Activated T-cell treated with anti-CD3 and anti-CD28 coated beads for 24 hours (primary cell): ENCODE measurements around the gene VKORC1L1.
"Not testable (repeated sequence)": the region's sequence is repeated elsewhere in the genome, so short reads cannot be mapped to it uniquely, and the experiment has no call there.

Experiments
- DNase-seq: peaks from one replicate; pipeline ENCODE4 v3.0.0-alpha.2; 2020; ENCODE audit warnings: low read depth

VKORC1L1 gene

GRCh38 chr7:65872776-65873581, at the start of gene VKORC1L1:
TSS of gene VKORC1L1 (plus strand) at chr7:65873074. CDS start at chr7:65873372, 298 bp downstream.
- peak; percentile 95 for DNase-seq

GRCh38 chr7:65827366-65827765, 45.5 kb upstream of the VKORC1L1 start:
- DNase-seq, result no peak

- DNase-seq, result no peak
These were observed 40.6 kb upstream of the VKORC1L1 start for GRCh38 chr7:65832281-65832680.

- DNase-seq, result not testable (repeated sequence)
These were observed 36.2 kb upstream of the VKORC1L1 start for GRCh38 chr7:65836684-65837083.

- DNase-seq, result not testable (repeated sequence)
These were observed 35.3 kb upstream of the VKORC1L1 start for GRCh38 chr7:65837541-65837956.

- no peak for DNase-seq
These were observed 33.0 kb upstream of the VKORC1L1 start for GRCh38 chr7:65839846-65840245.

GRCh38 chr7:65840446-65840845, 32.4 kb upstream of the VKORC1L1 start:
- DNase-seq, result no peak

GRCh38 chr7:65843616-65844015, 29.3 kb upstream of the VKORC1L1 start:
- not testable (repeated sequence) for DNase-seq

GRCh38 chr7:65846008-65846570, 26.8 kb upstream of the VKORC1L1 start:
- no peak for DNase-seq

GRCh38 chr7:65853426-65853825, 19.4 kb upstream of the VKORC1L1 start:
- not testable (repeated sequence) for DNase-seq

- DNase-seq, result not testable (repeated sequence)
These were observed 19.0 kb upstream of the VKORC1L1 start for GRCh38 chr7:65853892-65854291.

- not testable (repeated sequence) for DNase-seq
These were observed 15.5 kb upstream of the VKORC1L1 start for GRCh38 chr7:65857321-65857894.

GRCh38 chr7:65858660-65859059, 14.2 kb upstream of the VKORC1L1 start:
- not testable (repeated sequence) for DNase-seq

GRCh38 chr7:65866244-65866643, 6.6 kb upstream of the VKORC1L1 start:
- DNase-seq, result not testable (repeated sequence)

- DNase-seq, result not testable (repeated sequence)
These were observed 5.2 kb upstream of the VKORC1L1 start for GRCh38 chr7:65867681-65868080.

- DNase-seq, result not testable (repeated sequence)
These were observed 3.6 kb upstream of the VKORC1L1 start for GRCh38 chr7:65869312-65869711.

GRCh38 chr7:65871451-65871850, 1.4 kb upstream of the VKORC1L1 start:
- DNase-seq, result not testable (repeated sequence)

GRCh38 chr7:65873582-65874193, 814 bp downstream of the VKORC1L1 start:
- DNase-seq, result not testable (repeated sequence)

- DNase-seq, result not testable (repeated sequence)
These were observed 2.8 kb downstream of the VKORC1L1 start for GRCh38 chr7:65875715-65876114.

GRCh38 chr7:65879292-65880153, 6.6 kb downstream of the VKORC1L1 start:
- DNase-seq, result not testable (repeated sequence)

GRCh38 chr7:65880242-65880641, 7.4 kb downstream of the VKORC1L1 start:
- DNase-seq, result not testable (repeated sequence)
